WI38 (cell line): ENCODE data around the gene AP4M1.
A peak's percentile ranks its signal among the peaks of the same experiment; 100 is the strongest.

Experiments
- H3K4me3 ChIP-seq: 2 replicates; pipeline ENCODE4 v1.5.1; 2011; ENCODE audit warnings: low read depth, mild to moderate bottlenecking, control low read depth, low read length
- CTCF ChIP-seq: IDR thresholded peaks from 2 replicates; pipeline ENCODE4 v1.5.1; 2012; ENCODE audit warnings: low read depth, mild to moderate bottlenecking, control low read depth, low read length

Gene AP4M1

GRCh38 chr7:100109521-100110163 lies 8.2 kb downstream of the AP4M1 start:
- H3K4me3 ChIP-seq = no peak overlapping the region
- no peak for TF ChIP-seq CTCF

- TF ChIP-seq CTCF = no peak
- no peak overlapping the region for H3K4me3 ChIP-seq
Observed at GRCh38 chr7:100111156-100111555, 9.7 kb downstream of the AP4M1 start.

- no peak overlapping the region for H3K4me3 ChIP-seq
- TF ChIP-seq CTCF = no peak
Observed at GRCh38 chr7:100111914-100112313, 10.5 kb downstream of the AP4M1 start.

- H3K4me3 ChIP-seq = no peak overlapping the region
- no peak for TF ChIP-seq CTCF
Observed at GRCh38 chr7:100115026-100115425, 13.6 kb downstream of the AP4M1 start.

- peak overlapping the region; percentile 87 for H3K4me3 ChIP-seq
- no peak for TF ChIP-seq CTCF
Observed at GRCh38 chr7:100118388-100119071, 17.1 kb downstream of the AP4M1 start.

GRCh38 chr7:100119072-100119969 lies 17.9 kb downstream of the AP4M1 start, which contains the start of the genes CNPY4 and TAF6:
CNPY4 (plus strand) TSS chr7:100119634; CDS start chr7:100119745, 111 bp downstream.
TAF6 (minus strand) TSS chr7:100119358; CDS start chr7:100114209, 5,149 bp downstream.
- peak within 1 kb of the TSS; percentile 87 for H3K4me3 ChIP-seq
- no peak for TF ChIP-seq CTCF
